Calu3 (cell line): ENCODE measurements around the gene MT1X. TPM values are rescaled to one million over a fixed set of nuclear protein-coding genes. Genes with fewer than 3 reads are reported as not detected.

Experiments used
- BruUV-seq: library from RNA; stranded (reverse); fragments of 400-500 nt; replicated peaks from 2 replicates; lab custom pipeline; 2021; lab: Mats Ljungman, UMichigan
- CTCF ChIA-PET: fragments of 300-600 bp; sonication (Branson Sonifier 250); formaldehyde crosslinking; loops from one replicate; lab custom pipeline; 2022; ENCODE audit warnings: antibody characterized with exemption; lab: Charles Lee
- DNase-seq: peaks from one replicate; pipeline ENCODE4 v3.0.0; 2022
- H3K27ac Mint-ChIP-seq: one replicate; pipeline ENCODE4 v1.8.0; 2022; ENCODE audit warnings: mixed read lengths; ENCODE audit not compliant: unreplicated experiment
- H3K27me3 Mint-ChIP-seq: one replicate; pipeline ENCODE4 v1.8.0; 2022; ENCODE audit warnings: mixed read lengths; ENCODE audit not compliant: unreplicated experiment
- H3K36me3 Mint-ChIP-seq: one replicate; pipeline ENCODE4 v1.8.0; 2022; ENCODE audit warnings: mild to moderate bottlenecking, moderate library complexity, mixed read lengths; ENCODE audit not compliant: insufficient read depth, unreplicated experiment
- H3K4me1 Mint-ChIP-seq: one replicate; pipeline ENCODE4 v1.8.0; 2022; ENCODE audit warnings: mild to moderate bottlenecking, low read depth, mixed read lengths; ENCODE audit not compliant: unreplicated experiment
- H3K4me3 Mint-ChIP-seq: one replicate; pipeline ENCODE4 v1.8.0; 2022; ENCODE audit warnings: mild to moderate bottlenecking, low read depth, moderate library complexity, mixed read lengths; ENCODE audit not compliant: unreplicated experiment
- H3K9me3 Mint-ChIP-seq: one replicate; pipeline ENCODE4 v1.8.0; 2022; ENCODE audit warnings: low read depth, mixed read lengths; ENCODE audit not compliant: unreplicated experiment
- CTCF ChIP-seq: fragments of 200-600 bp; IDR thresholded peaks from one replicate; pipeline ENCODE4 v1.8.0; 2022; ENCODE audit warnings: antibody characterized with exemption; ENCODE audit not compliant: unreplicated experiment
- intact Hi-C: fragments of 100-400 bp; cut with micrococcal nuclease; formaldehyde crosslinking; loops from one replicate; pipeline ENCODE4 v1.10.0; 2022; ENCODE audit not compliant: unreplicated experiment
- total RNA-seq: library from RNA; stranded (reverse); gene quantifications from 2 replicates; pipeline ENCODE4 v1.2.3, GENCODE V29; 2022

MT1X gene
- total RNA-seq, 1 experiment from 2014 or later: 5.3 TPM

GRCh38 chr16:56726926-56727325 is 44.7 kb downstream of the MT1X start:
- Mint-ChIP-seq H3K4me3 (no peak overlapping the region), H3K27ac (no peak overlapping the region), H3K36me3 (no peaks in the 10 kb centered on the region), H3K9me3 (no peaks in the 10 kb centered on the region), H3K27me3 (peaks cover 7% of the 10 kb centered on the region), H3K4me1 (peaks cover 13% of the 10 kb centered on the region)
- no peak for DNase-seq
- intact Hi-C loops: no loop called here
- CTCF ChIA-PET: no interaction called here
- TF ChIP-seq CTCF: no peak
- BruUV-seq: no TSS peak

DNA sequence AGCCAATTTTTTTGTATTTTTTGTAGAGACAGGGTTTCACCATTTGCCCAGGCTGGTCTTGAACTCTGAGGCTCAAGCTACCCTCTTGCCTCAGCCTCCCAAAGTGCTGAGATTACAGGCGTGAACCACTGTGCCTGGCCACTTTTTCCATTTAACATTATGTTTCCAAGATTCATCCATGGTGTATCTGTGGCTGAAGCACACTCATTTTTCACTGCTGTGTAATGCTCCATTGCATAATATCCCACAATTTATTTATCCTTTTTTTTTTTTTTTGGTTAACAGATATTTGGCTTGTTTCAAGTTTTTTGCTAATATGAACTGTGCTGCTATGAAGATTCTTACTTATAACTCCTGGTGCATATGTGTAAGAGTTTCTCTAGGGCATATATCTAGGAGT is 45.8 kb downstream of the MT1X start:
- intact Hi-C loops: no loop called here

DNA sequence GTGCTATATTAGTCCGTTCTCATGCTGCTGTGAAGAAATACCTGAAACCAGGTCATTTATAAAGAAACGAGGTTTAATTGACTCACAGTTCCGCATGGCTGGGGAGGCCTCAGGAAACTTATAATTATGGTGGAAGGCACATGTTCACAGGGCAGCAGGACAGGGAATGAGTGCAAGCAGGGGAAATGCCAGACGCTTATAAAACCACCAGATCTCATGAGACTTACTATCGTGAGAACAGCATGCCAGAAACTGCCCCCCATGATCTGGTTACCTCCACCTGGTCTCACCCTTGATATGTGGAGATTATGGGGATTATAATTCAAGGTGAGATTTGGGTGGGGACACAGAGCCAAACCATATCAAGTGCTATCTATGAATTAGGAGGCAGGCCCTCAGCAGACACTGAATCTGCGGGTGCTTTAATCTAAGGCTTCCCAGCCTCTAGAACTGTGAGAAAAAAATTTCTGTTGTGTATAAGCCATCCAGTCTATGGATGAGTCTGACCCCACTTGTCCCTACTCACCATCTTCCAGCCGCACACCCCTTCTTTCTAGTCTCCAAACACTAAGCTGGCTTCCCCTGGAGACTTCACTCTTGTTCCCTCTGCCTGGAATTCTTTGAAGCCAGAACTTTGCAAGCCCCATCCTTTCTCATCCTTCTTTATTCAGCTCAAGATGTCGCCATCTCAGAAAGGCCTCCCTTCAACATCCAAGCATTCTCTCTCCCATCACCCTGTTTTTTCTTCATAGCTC is 46.9 kb downstream of the MT1X start:
- intact Hi-C loops: no loop called here
- Mint-ChIP-seq H3K27me3 (no peaks in the 10 kb centered on the region), H3K9me3 (no peaks in the 10 kb centered on the region), H3K4me3 (no peak overlapping the region), H3K36me3 (no peaks in the 10 kb centered on the region), H3K4me1 (peaks cover 13% of the 10 kb centered on the region), H3K27ac (peak overlapping the region; percentile 48)
- CTCF ChIA-PET: no interaction called here
- no peak for DNase-seq
- no peak for TF ChIP-seq CTCF
- TSS peak; percentile 87 for BruUV-seq

More for the DNA sequence above, 45.8 kb downstream of the MT1X start:
- Mint-ChIP-seq H3K27me3 (no peaks in the 10 kb centered on the region), H3K9me3 (no peaks in the 10 kb centered on the region), H3K27ac (no peak overlapping the region), H3K4me3 (no peak overlapping the region), H3K36me3 (no peaks in the 10 kb centered on the region), H3K4me1 (peaks cover 13% of the 10 kb centered on the region)
- CTCF ChIA-PET: no interaction called here
- TF ChIP-seq CTCF: no peak
- no peak for DNase-seq
- BruUV-seq: no TSS peak

GRCh38 chr16:56729735-56730662 is 47.7 kb downstream of the MT1X start, which contains the start of gene NUP93:
Gene NUP93 (plus strand): TSS chr16:56730129. CDS start chr16:56748248, 18,119 bp downstream.
- peak; percentile 92 for DNase-seq
- intact Hi-C loops: no loop called here
- H3K4me3 Mint-ChIP-seq: no peak within 1 kb of the TSS
- CTCF ChIA-PET: no interaction called here
- no peaks in the 10 kb centered on the region for H3K27me3 Mint-ChIP-seq
- peaks cover 13% of the 10 kb centered on the region for H3K4me1 Mint-ChIP-seq
- no peaks in the 10 kb centered on the region for H3K36me3 Mint-ChIP-seq
- peak within 1 kb of the TSS; percentile 48 for H3K27ac Mint-ChIP-seq
- H3K9me3 Mint-ChIP-seq: no peaks in the 10 kb centered on the region
- BruUV-seq: no TSS peak
- TF ChIP-seq CTCF: no peak
